GM12872 (cell line): Measurements from ENCODE around the gene SLC39A11.

Experiments used
- CTCF ChIP-seq: IDR thresholded peaks from 3 replicates; pipeline ENCODE4 v1.5.1; 2011; ENCODE audit warnings: low read depth, mild to moderate bottlenecking, low read length, moderate library complexity; ENCODE audit not compliant: insufficient read depth

The SLC39A11 gene

GRCh38 chr17:73060721-73061120, 31.8 kb downstream of the SLC39A11 start:
- TF ChIP-seq CTCF = no peak

- TF ChIP-seq CTCF = no peak
These were observed 34.5 kb downstream of the SLC39A11 start for GRCh38 chr17:73058022-73058421.

GRCh38 chr17:73057196-73057595, 35.3 kb downstream of the SLC39A11 start:
- TF ChIP-seq CTCF = no peak

DNA sequence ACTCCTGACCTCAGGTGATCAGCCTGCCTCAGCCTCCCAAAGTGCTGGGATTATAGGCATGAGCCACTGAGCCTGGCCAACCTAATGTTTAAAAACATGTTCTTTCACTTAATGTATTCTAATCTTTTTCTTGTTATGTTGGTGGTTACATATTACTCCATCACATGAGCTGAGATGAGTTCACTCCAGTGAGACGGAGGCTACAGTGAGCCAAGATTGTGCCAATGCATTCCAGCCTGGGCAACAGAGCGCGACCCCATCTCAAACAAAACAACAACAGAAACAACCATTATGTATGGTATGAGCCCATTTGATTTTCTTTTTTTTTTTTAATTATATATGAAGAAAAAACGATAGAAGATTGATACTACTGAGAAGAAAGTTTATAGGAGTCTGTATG, 39.6 kb downstream of the SLC39A11 start:
- TF ChIP-seq CTCF = no peak

- TF ChIP-seq CTCF = no peak
These were observed 41.7 kb downstream of the SLC39A11 start for GRCh38 chr17:73050797-73051196.

- no peak for TF ChIP-seq CTCF
These were observed 44.3 kb downstream of the SLC39A11 start for GRCh38 chr17:73048170-73048569.

GRCh38 chr17:73045724-73046123, 46.8 kb downstream of the SLC39A11 start:
- no peak for TF ChIP-seq CTCF
